ENCODE data around the gene ABCC10.

GRCh38 chr6:43412541-43412940, 14.8 kb upstream of the ABCC10 start:
- TF ChIP-seq POLR2A (IDR thresholded peaks at IDR 0.05; ENCODE audit: low read length) (no peak), GATA1 (IDR thresholded peaks at IDR 0.05; ENCODE audit: low read depth, low read length) (no peak)

All from erythroblast (primary cell).